ENCODE measurements around the gene ZIM2.

- no peak for TF ChIP-seq CTCF (IDR thresholded peaks at IDR 0.05)
- TF ChIP-seq POLR2AphosphoS5 (IDR thresholded peaks at IDR 0.05), result no peak
- TF ChIP-seq POLR2A (IDR thresholded peaks at IDR 0.05), result no peak
- no peak for TF ChIP-seq EP300 (IDR thresholded peaks at IDR 0.05)
Observed at GRCh38 chr19:56840451-56841192, at the start of gene ZIM2, which contains the start of gene PEG3.

Measured in upper lobe of left lung (tissue), 4 donors.